IMR-90 (cell line): ENCODE results near the gene PXT1. TPM values are rescaled to one million over a fixed set of nuclear protein-coding genes. Genes with fewer than 3 reads are reported as not detected.

Source experiments
- ATAC-seq: fragments of 200-7000 bp; cut with Tn5 transposase; 2 replicates; pipeline ENCODE4 v1.9.1; 2020; ENCODE audit warnings: low read depth, mild to moderate bottlenecking, moderate library complexity
- BruUV-seq: library from RNA; stranded (reverse); fragments of 400-500 nt; replicated peaks from 2 replicates; lab custom pipeline; 2021; lab: Mats Ljungman, UMichigan
- CTCF ChIA-PET: fragments of 300-600 bp; formaldehyde crosslinking; extraction: SDS; loops from one replicate; lab custom pipeline; 2021; ENCODE audit warnings: antibody characterized with exemption; lab: Yijun Ruan, JAX
- POLR2A ChIA-PET: fragments of 300-600 bp; sonication (Branson Sonifier 250); formaldehyde crosslinking; loops from one replicate; lab custom pipeline; 2022; ENCODE audit warnings: antibody characterized with exemption; ENCODE audit not compliant: unreplicated experiment; lab: Charles Lee
- DNase-seq: peaks from one replicate; pipeline ENCODE4 v3.0.0; 2013
- H2AFZ ChIP-seq: replicated peaks from 2 replicates; pipeline ENCODE3; 2013; ENCODE audit warnings: low read length, mild to moderate bottlenecking; ENCODE audit not compliant: poor library complexity
- H2AK5ac ChIP-seq: 2 replicates; pipeline ENCODE4 v1.6.1; 2013; ENCODE audit warnings: low read depth, low read length, inconsistent platforms
- H2AK9ac ChIP-seq: replicated peaks from 2 replicates; pipeline ENCODE3; 2013; ENCODE audit warnings: mild to moderate bottlenecking, low read depth, low read length, moderate library complexity; ENCODE audit not compliant: poor library complexity
- H2BK120ac ChIP-seq: 2 replicates; pipeline ENCODE4 v1.6.1; 2013; ENCODE audit warnings: low read depth, low read length, inconsistent platforms
- H2BK15ac ChIP-seq: 3 replicates; pipeline ENCODE4 v1.6.1; 2013; ENCODE audit warnings: low read depth, low read length, inconsistent platforms
- H2BK20ac ChIP-seq: 2 replicates; pipeline ENCODE4 v1.6.1; 2013; ENCODE audit warnings: low read depth, mild to moderate bottlenecking, inconsistent platforms, low read length, moderate library complexity
- H2BK5ac ChIP-seq: 2 replicates; pipeline ENCODE4 v1.6.1; 2013; ENCODE audit warnings: mild to moderate bottlenecking, low read depth, low read length, inconsistent platforms; ENCODE audit not compliant: poor library complexity, severe bottlenecking
- H3K14ac ChIP-seq: replicated peaks from 2 replicates; pipeline ENCODE4 v1.6.1; 2013; ENCODE audit warnings: low read depth, low read length, inconsistent platforms
- H3K18ac ChIP-seq: 2 replicates; pipeline ENCODE4 v1.6.1; 2013; ENCODE audit warnings: low read depth, low read length, control low read depth
- H3K23ac ChIP-seq: 2 replicates; pipeline ENCODE4 v1.6.1; 2013; ENCODE audit warnings: low read depth, low read length, inconsistent platforms
- H3K27ac ChIP-seq: 2 replicates; pipeline ENCODE4 v1.5.1; 2013; ENCODE audit warnings: mild to moderate bottlenecking, control low read depth, low read length; ENCODE audit not compliant: insufficient read depth
- H3K27me3 ChIP-seq: 2 replicates; pipeline ENCODE4 v1.6.1; 2013; ENCODE audit warnings: low read length; ENCODE audit not compliant: control insufficient read depth, insufficient read depth
- H3K36me3 ChIP-seq: 2 replicates; pipeline ENCODE4 v1.6.1; 2013; ENCODE audit warnings: low read length, mixed read lengths; ENCODE audit not compliant: control insufficient read depth, insufficient read depth
- H3K4ac ChIP-seq: 2 replicates; pipeline ENCODE4 v1.6.1; 2013; ENCODE audit warnings: low read depth, low read length, inconsistent platforms
- H3K4me1 ChIP-seq: 2 replicates; pipeline ENCODE4 v1.6.1; 2013; ENCODE audit warnings: low read length, mixed read lengths; ENCODE audit not compliant: control insufficient read depth, insufficient read depth
- H3K4me2 ChIP-seq: 2 replicates; pipeline ENCODE4 v1.6.1; 2013; ENCODE audit warnings: low read depth, mild to moderate bottlenecking, control low read depth, low read length, moderate library complexity
- H3K4me3 ChIP-seq: 2 replicates; pipeline ENCODE4 v1.5.1; 2013; ENCODE audit warnings: low read depth, mild to moderate bottlenecking, control low read depth, low read length, moderate library complexity; ENCODE audit not compliant: insufficient read depth
- H3K56ac ChIP-seq: 2 replicates; pipeline ENCODE4 v1.6.1; 2013; ENCODE audit warnings: low read length, inconsistent platforms; ENCODE audit not compliant: insufficient read depth; ENCODE audit errors: extremely low read depth
- H3K79me1 ChIP-seq, 2 experiments: 2 replicates each; pipeline ENCODE4 v1.6.1; 2013; ENCODE audit warnings: low read length in 2 of 2, inconsistent platforms in 1 of 2, low read depth in 1 of 2
- H3K9ac ChIP-seq: 2 replicates; pipeline ENCODE4 v1.6.1; 2013; ENCODE audit warnings: low read depth, low read length, control low read depth
- H3K9me1 ChIP-seq: 2 replicates; pipeline ENCODE4 v1.6.1; 2013; ENCODE audit warnings: low read length, inconsistent platforms; ENCODE audit not compliant: insufficient read depth
- H3K9me3 ChIP-seq: 2 replicates; pipeline ENCODE4 v1.6.1; 2013; ENCODE audit warnings: low read length; ENCODE audit not compliant: control insufficient read depth, insufficient read depth
- H4K20me1 ChIP-seq: 2 replicates; pipeline ENCODE4 v1.6.1; 2013; ENCODE audit warnings: low read length, inconsistent platforms; ENCODE audit not compliant: insufficient read depth
- H4K5ac ChIP-seq: 2 replicates; pipeline ENCODE4 v1.6.1; 2013; ENCODE audit warnings: mild to moderate bottlenecking, low read depth, low read length, control low read depth
- H4K8ac ChIP-seq, 2 experiments: 2 replicates each; pipeline ENCODE4 v1.6.1; 2013; ENCODE audit warnings: low read depth in 2 of 2, low read length in 2 of 2, control low read depth in 1 of 2, inconsistent platforms in 1 of 2
- H4K91ac ChIP-seq: 2 replicates; pipeline ENCODE4 v1.6.1; 2013; ENCODE audit warnings: low read depth, low read length, inconsistent platforms; ENCODE audit not compliant: insufficient read depth
- ELK1 ChIP-seq: fragments of 150-350 bp; IDR thresholded peaks from 2 replicates; pipeline ENCODE4 v1.6.1; 2016; ENCODE audit warnings: low read depth, mild to moderate bottlenecking, low read length, moderate library complexity, borderline replicate concordance
- POLR2A ChIP-seq: IDR thresholded peaks from 2 replicates; pipeline ENCODE4 v1.6.1; 2012; ENCODE audit warnings: mild to moderate bottlenecking, low read depth, low read length
- RCOR1 ChIP-seq: IDR thresholded peaks from 2 replicates; pipeline ENCODE4 v1.6.1; 2012; ENCODE audit warnings: mild to moderate bottlenecking, low read length, improper control_type of control experiment; ENCODE audit not compliant: insufficient replicate concordance
- WGBS, 2 experiments: methylation state at CpG; one replicate each; pipeline versions ENCODE4 v1.1.5 to v1.1.7; 2013; ENCODE audit warnings: missing lambda C conversion rate in 2 of 2; ENCODE audit not compliant: insufficient read length in 1 of 2; ENCODE audit errors: extremely low coverage in 2 of 2; 5-methylcytosine and 5-hydroxymethylcytosine counted together
- dilution Hi-C: fragments of 300-500 bp; cut with HindIII; formaldehyde crosslinking; loops from one replicate; pipeline ENCODE4 v1.14.3; 2018; ENCODE audit warnings: low sequenced_read_pairs; ENCODE audit not compliant: unreplicated experiment
- in situ Hi-C: fragments of 300-500 bp; cut with MboI; formaldehyde crosslinking; loops from 3 replicates; pipeline ENCODE4 v1.14.3; 2019; ENCODE audit warnings: low sequenced_read_pairs, inconsistent platforms, mixed read lengths
- intact Hi-C: fragments of 100-400 bp; cut with micrococcal nuclease; formaldehyde crosslinking; loops from 2 replicates; pipeline ENCODE4 v1.10.0; 2022
- polyA plus RNA-seq, 3 experiments: library from polyadenylated mRNA; depleted of rRNA; stranded (reverse); fragments of >200 nt; gene quantifications; 2 replicates each; pipeline ENCODE4 v1.2.3, GENCODE V29; 2012; ENCODE audit warnings: low replicate concordance in 1 of 3
- total RNA-seq: library from RNA; depleted of rRNA; stranded (reverse); fragments of >200 nt; gene quantifications from 2 replicates; pipeline ENCODE4 v1.2.3, GENCODE V29; 2012

PXT1 gene
- total and polyA plus RNA-seq, 2 of the 4 experiments (the other 2 are of a cell fraction): not detected

GRCh38 chr6:36489426-36489825, 46.8 kb upstream of the PXT1 start:
- no peak overlapping the region for H3K23ac ChIP-seq
- no peak overlapping the region for H2BK15ac ChIP-seq
- peaks cover 5 to 70% of the 10 kb centered on the region in 2 experiments; a peak in 2 of 4 replicates for H3K79me1 ChIP-seq
- 73% methylated on average over 2 of the region's 4 CpGs; no CpG with 5 or more reads in 1 of the 2 experiments for WGBS, 2 experiments
- no peak overlapping the region for H2AFZ ChIP-seq
- peaks cover 8% of the 10 kb centered on the region for H3K4me1 ChIP-seq
- intact Hi-C loops: no loop called here
- H3K9me3 ChIP-seq: no peaks in the 10 kb centered on the region
- H2AK9ac ChIP-seq: no peak overlapping the region
- H3K27me3 ChIP-seq: no peaks in the 10 kb centered on the region
- no peak overlapping the region for H3K27ac ChIP-seq
- no peak overlapping the region for H2AK5ac ChIP-seq
- H4K91ac ChIP-seq: no peak overlapping the region
- H2BK5ac ChIP-seq: no peak overlapping the region
- no peak for TF ChIP-seq ELK1
- no peak for TF ChIP-seq POLR2A
- no peak for TF ChIP-seq RCOR1
- H3K4ac ChIP-seq: no peak overlapping the region
- no peak overlapping the region for H3K18ac ChIP-seq
- BruUV-seq: no TSS peak
- no peak overlapping the region for H3K4me2 ChIP-seq
- H3K56ac ChIP-seq: no peak overlapping the region
- no peak overlapping the region for H3K4me3 ChIP-seq
- no peak overlapping the region for H4K5ac ChIP-seq
- peaks cover 33% of the 10 kb centered on the region for H3K36me3 ChIP-seq
- in situ Hi-C loops: no loop called here
- no peak overlapping the region for H2BK120ac ChIP-seq
- H2BK20ac ChIP-seq: no peak overlapping the region
- peaks cover 15% of the 10 kb centered on the region for H3K9me1 ChIP-seq
- CTCF ChIA-PET: no interaction called here
- peaks cover 19% of the 10 kb centered on the region; the same call in 1 of the 2 replicates for H4K20me1 ChIP-seq
- H3K14ac ChIP-seq: no peak overlapping the region
- dilution Hi-C loops: no loop called here
- H4K8ac ChIP-seq: no peak overlapping the region
- ATAC-seq (no peak), DNase-seq (no peak)
- no peak overlapping the region for H3K9ac ChIP-seq
- POLR2A ChIA-PET: no interaction called here
